Kidney epithelial cell (primary cell): ENCODE measurements around the gene NUDT22. TPM values are rescaled to one million over a fixed set of nuclear protein-coding genes. Genes with fewer than 3 reads are reported as not detected.

ENCODE experiments used
- DNase-seq: peaks from one replicate; pipeline ENCODE4 v3.0.0-alpha.2; 2010; ENCODE audit warnings: low read depth
- H3K27me3 ChIP-seq: 2 replicates; pipeline ENCODE4 v1.6.0; 2011; ENCODE audit warnings: low read length; ENCODE audit not compliant: control insufficient read depth, insufficient read depth
- H3K36me3 ChIP-seq: 2 replicates; pipeline ENCODE4 v1.5.1; 2011; ENCODE audit warnings: low read length; ENCODE audit not compliant: control insufficient read depth, insufficient read depth
- H3K4me3 ChIP-seq: 2 replicates; pipeline ENCODE4 v1.5.1; 2011; ENCODE audit warnings: low read depth, mild to moderate bottlenecking, control low read depth, low read length
- CTCF ChIP-seq: IDR thresholded peaks from 2 replicates; pipeline ENCODE4 v1.5.1; 2011; ENCODE audit warnings: mild to moderate bottlenecking, moderate library complexity, low read length, control low read depth, inconsistent platforms; ENCODE audit not compliant: insufficient read depth, poor library complexity, severe bottlenecking
- total RNA-seq: library from RNA; depleted of rRNA; stranded (reverse); fragments of >200 nt; gene quantifications from 2 replicates; pipeline ENCODE4 v1.2.3, GENCODE V29; 2015

The NUDT22 gene
- total RNA-seq, 1 donor from 2014 or later, result 50.7 TPM

DNA sequence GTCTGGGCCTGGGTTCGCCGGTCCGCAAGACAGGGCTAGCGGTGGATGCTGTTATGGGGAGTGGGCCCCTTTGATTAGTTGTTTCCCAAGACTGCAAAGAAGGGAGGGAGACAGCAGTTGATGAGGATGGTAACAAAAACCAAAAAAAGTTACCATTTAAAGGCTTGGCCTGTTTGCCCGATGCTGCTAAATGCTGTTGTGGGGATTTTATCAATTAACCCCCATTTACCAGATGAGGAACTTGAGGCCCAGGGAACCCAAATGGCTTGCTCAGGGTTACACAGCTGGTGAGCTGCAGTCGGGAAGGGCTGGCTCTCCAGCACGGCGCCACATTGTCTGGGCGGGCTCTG lies 3.4 kb upstream of the NUDT22 start:
- DNase-seq, result no peak
- no peaks in the 10 kb centered on the region for H3K27me3 ChIP-seq
- H3K4me3 ChIP-seq, result no peak overlapping the region
- H3K36me3 ChIP-seq, result peaks cover 1% of the 10 kb centered on the region
- no peak for TF ChIP-seq CTCF

DNA sequence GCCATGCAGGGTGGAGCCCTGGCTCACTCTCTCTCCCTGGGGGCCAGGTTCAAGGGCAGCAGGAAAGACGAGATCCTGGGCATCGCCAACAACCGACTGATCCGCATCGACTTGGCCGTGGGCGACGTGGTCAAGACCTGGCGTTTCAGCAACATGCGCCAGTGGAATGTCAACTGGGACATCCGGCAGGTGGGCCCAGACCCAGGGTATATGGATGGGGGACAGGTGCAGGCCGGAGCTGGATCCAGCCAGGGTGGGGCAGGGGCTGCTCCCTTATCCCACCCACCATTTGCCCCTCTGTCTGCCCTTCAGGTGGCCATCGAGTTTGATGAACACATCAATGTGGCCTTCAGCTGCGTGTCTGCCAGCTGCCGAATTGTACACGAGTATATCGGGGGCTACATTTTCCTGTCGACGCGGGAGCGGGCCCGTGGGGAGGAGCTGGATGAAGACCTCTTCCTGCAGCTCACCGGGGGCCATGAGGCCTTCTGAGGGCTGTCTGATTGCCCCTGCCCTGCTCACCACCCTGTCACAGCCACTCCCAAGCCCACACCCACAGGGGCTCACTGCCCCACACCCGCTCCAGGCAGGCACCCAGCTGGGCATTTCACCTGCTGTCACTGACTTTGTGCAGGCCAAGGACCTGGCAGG lies 2.9 kb upstream of the NUDT22 start:
- no peak for TF ChIP-seq CTCF
- peaks cover 1% of the 10 kb centered on the region for H3K36me3 ChIP-seq
- H3K27me3 ChIP-seq, result no peaks in the 10 kb centered on the region
- no peak overlapping the region for H3K4me3 ChIP-seq
- no peak for DNase-seq

GRCh38 chr11:64224151-64224890 lies 1.8 kb upstream of the NUDT22 start:
- Histone ChIP-seq H3K27me3 (no peaks in the 10 kb centered on the region), H3K4me3 (no peak overlapping the region), H3K36me3 (peaks cover 1% of the 10 kb centered on the region)
- no peak for DNase-seq
- TF ChIP-seq CTCF, result no peak

GRCh38 chr11:64224891-64225607 lies 1.0 kb upstream of the NUDT22 start:
- no peak for DNase-seq
- TF ChIP-seq CTCF, result no peak
- H3K27me3 ChIP-seq, result no peaks in the 10 kb centered on the region
- H3K36me3 ChIP-seq, result peaks cover 1% of the 10 kb centered on the region
- peak overlapping the region; percentile 93 for H3K4me3 ChIP-seq

GRCh38 chr11:64226507-64227051 lies 505 bp downstream of the NUDT22 start:
- no peak for TF ChIP-seq CTCF
- Histone ChIP-seq H3K4me3 (peak overlapping the region; percentile 93), H3K36me3 (peaks cover 1% of the 10 kb centered on the region), H3K27me3 (no peaks in the 10 kb centered on the region)
- no peak for DNase-seq
